Type B pancreatic cell (in vitro differentiated cells): ENCODE measurements around the gene UACA. TPM values are rescaled to one million over a fixed set of nuclear protein-coding genes. Genes with fewer than 3 reads are reported as not detected.
"Not testable (repeated sequence)": the region's sequence is repeated elsewhere in the genome, so short reads cannot be mapped to it uniquely, and the experiment has no call there.

Source experiments
- DNase-seq: peaks from one replicate; pipeline ENCODE4 v3.0.0; 2021; ENCODE audit warnings: mixed read lengths; ENCODE audit not compliant: unreplicated experiment; ENCODE audit errors: extremely low spot score
- H3K27ac Mint-ChIP-seq: 2 replicates; pipeline ENCODE4 v1.8.0; 2021; ENCODE audit warnings: mild to moderate bottlenecking, mixed read lengths
- H3K27me3 Mint-ChIP-seq: 2 replicates; pipeline ENCODE4 v1.8.0; 2021; ENCODE audit warnings: mixed read lengths
- H3K36me3 Mint-ChIP-seq: 2 replicates; pipeline ENCODE4 v1.8.0; 2021; ENCODE audit warnings: mixed read lengths
- H3K4me1 Mint-ChIP-seq: one replicate; pipeline ENCODE4 v1.8.0; 2021; ENCODE audit warnings: mixed read lengths; ENCODE audit not compliant: unreplicated experiment
- H3K4me3 Mint-ChIP-seq: 2 replicates; pipeline ENCODE4 v1.8.0; 2021; ENCODE audit warnings: mild to moderate bottlenecking, mixed read lengths
- H3K9me3 Mint-ChIP-seq: 2 replicates; pipeline ENCODE4 v1.8.0; 2021; ENCODE audit warnings: mixed read lengths
- CTCF ChIP-seq: fragments of 200-600 bp; sonication (generic); conservative IDR thresholded peaks from 2 replicates; pipeline ENCODE4 v1.5.0; 2021; ENCODE audit warnings: antibody characterized with exemption, mild to moderate bottlenecking
- total RNA-seq: library from RNA; stranded (reverse); gene quantifications from 2 replicates; pipeline ENCODE4 v1.2.1, GENCODE V29; 2021; ENCODE audit warnings: low replicate concordance

Gene UACA
- total RNA-seq, 1 donor from 2014 or later: 36.4 TPM

DNA sequence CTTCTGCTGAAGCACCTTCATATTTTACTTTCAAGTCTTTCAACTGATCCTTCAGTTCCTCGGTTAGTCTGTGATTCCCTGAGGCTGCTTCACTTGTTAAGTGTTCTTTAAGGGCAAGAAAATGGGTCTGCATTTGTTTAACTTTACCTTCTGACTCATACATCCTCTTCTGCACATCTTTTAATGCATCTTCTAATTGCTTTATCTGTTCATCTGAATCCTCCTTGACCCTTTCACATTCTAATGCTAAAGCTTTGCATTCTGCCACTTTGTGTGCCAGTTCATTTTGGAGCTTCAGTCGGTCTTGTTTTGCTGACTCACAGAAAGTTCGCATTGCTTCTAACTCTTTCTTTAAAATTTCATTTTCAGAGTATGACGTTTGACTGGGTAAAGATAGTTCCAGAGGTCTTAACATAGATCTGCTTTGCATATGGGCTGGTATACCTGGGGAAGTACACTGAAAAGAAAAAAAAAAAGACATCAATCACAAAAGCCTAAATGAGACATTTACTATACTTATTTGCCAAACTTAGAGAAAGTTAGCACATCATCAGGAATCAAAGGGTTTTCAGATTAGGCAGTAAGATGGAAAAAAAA, 94.3 kb downstream of the UACA start:
- H3K4me3 Mint-ChIP-seq: no peak overlapping the region
- TF ChIP-seq CTCF: no peak
- DNase-seq: no peak
- H3K9me3 Mint-ChIP-seq: no peaks in the 10 kb centered on the region
- peaks cover 5% of the 10 kb centered on the region for H3K36me3 Mint-ChIP-seq
- H3K27me3 Mint-ChIP-seq: no peaks in the 10 kb centered on the region
- H3K27ac Mint-ChIP-seq: no peak overlapping the region
- H3K4me1 Mint-ChIP-seq: no peaks in the 10 kb centered on the region

- Mint-ChIP-seq H3K4me1 (no peaks in the 10 kb centered on the region), H3K27me3 (no peaks in the 10 kb centered on the region), H3K36me3 (peaks cover 5% of the 10 kb centered on the region), H3K27ac (no peak overlapping the region), H3K4me3 (no peak overlapping the region), H3K9me3 (no peaks in the 10 kb centered on the region)
- no peak for TF ChIP-seq CTCF
- DNase-seq: no peak
Measured at GRCh38 chr15:70665599-70665998, 97.8 kb downstream of the UACA start.

- Mint-ChIP-seq H3K36me3 (peaks cover 5% of the 10 kb centered on the region), H3K27me3 (no peaks in the 10 kb centered on the region), H3K4me1 (no peaks in the 10 kb centered on the region), H3K27ac (no peak overlapping the region), H3K9me3 (no peaks in the 10 kb centered on the region), H3K4me3 (no peak overlapping the region)
- no peak for TF ChIP-seq CTCF
- DNase-seq: no peak
Measured at GRCh38 chr15:70664494-70664893, 98.9 kb downstream of the UACA start.

DNA sequence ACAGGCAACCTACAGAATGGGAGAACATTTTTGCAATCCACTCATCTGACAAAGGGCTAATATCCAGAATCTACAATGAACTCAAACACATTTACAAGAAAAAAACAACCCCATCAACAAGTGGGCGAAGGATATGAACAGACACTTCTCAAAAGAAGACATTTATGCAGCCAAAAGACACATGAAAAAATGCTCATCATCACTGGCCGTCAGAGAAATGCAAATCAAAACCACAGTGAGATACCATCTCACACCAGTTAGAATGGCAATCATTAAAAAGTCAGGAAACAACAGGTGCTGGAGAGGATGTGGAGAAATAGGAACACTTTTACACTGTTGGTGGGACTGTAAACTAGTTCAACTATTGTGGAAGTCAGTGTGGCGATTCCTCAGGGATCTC, 100.3 kb downstream of the UACA start:
- H3K9me3 Mint-ChIP-seq, H3K4me1 Mint-ChIP-seq, H3K36me3 Mint-ChIP-seq, H3K27ac Mint-ChIP-seq, H3K4me3 Mint-ChIP-seq, DNase-seq, H3K27me3 Mint-ChIP-seq: not testable (repeated sequence)

GRCh38 chr15:70659662-70660061, 103.7 kb downstream of the UACA start:
- H3K27me3 Mint-ChIP-seq: no peaks in the 10 kb centered on the region
- no peaks in the 10 kb centered on the region for H3K4me1 Mint-ChIP-seq
- no peak overlapping the region for H3K4me3 Mint-ChIP-seq
- no peaks in the 10 kb centered on the region for H3K9me3 Mint-ChIP-seq
- DNase-seq: no peak
- no peak overlapping the region for H3K27ac Mint-ChIP-seq
- no peak for TF ChIP-seq CTCF
- peaks cover 2% of the 10 kb centered on the region for H3K36me3 Mint-ChIP-seq

DNA sequence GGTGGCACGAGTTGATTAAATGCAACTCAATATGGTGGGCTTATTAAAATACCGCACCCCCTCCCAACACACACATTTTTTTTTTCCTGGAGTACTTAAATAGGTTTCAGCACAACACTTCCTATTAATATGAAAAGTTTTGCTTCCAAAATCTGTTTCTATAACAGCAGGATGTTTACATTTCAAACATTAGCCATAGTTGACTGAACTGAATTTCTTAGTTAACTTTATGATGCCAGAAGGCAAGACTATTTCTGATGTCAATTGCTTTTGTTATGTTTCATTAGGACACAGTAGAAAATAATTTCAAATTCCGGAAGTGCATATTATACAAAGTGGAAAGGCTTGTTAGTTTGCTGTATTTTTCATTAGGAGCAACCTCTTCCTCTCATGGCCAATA, 104.7 kb downstream of the UACA start:
- no peak for DNase-seq
- Mint-ChIP-seq H3K4me3 (no peak overlapping the region), H3K9me3 (no peaks in the 10 kb centered on the region), H3K27ac (no peak overlapping the region), H3K27me3 (no peaks in the 10 kb centered on the region), H3K4me1 (peaks cover 5% of the 10 kb centered on the region), H3K36me3 (peaks cover 4% of the 10 kb centered on the region)
- no peak for TF ChIP-seq CTCF
